ENCODE results near the gene KISS1R. TPM values are rescaled to one million over a fixed set of nuclear protein-coding genes. Genes with fewer than 3 reads are reported as not detected.

KISS1R gene
- total RNA-seq, 1 experiment from 2014 or later, result not detected

DNA sequence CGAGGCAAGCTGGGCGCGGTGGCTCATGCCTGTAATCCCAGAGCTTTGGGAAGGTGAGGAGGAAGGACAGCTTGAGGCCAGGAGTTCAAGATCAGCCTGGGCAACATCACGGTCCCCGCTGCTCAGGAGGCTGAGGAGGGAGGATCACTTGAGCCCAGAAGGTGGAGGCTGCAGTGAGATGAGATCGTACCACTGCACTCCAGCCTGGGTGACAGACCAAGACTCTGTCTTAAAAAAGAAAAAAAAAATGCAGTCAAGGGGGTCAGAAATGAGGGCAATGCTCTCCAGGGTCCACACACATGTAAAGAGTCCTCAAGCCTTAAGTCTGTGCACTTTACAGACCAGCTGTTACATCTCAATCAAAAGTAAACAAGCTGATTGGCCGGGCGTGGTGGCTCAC is 12.6 kb upstream of the KISS1R start:
- no peak for DNase-seq (ENCODE audit: unreplicated experiment)
- Mint-ChIP-seq H3K27me3 (ENCODE audit: insufficient read depth, unreplicated experiment) (no peaks in the 10 kb centered on the region), H3K4me3 (ENCODE audit: unreplicated experiment) (no peak overlapping the region), H3K4me1 (ENCODE audit: insufficient read depth, unreplicated experiment) (peaks cover 8% of the 10 kb centered on the region), H3K9me3 (ENCODE audit: unreplicated experiment) (no peaks in the 10 kb centered on the region), H3K27ac (ENCODE audit: low read depth, unreplicated experiment) (no peak overlapping the region), H3K36me3 (ENCODE audit: insufficient read depth, unreplicated experiment) (peaks cover 24% of the 10 kb centered on the region)
- POLR2A ChIA-PET, result interaction anchor here (0.7 to 1.2 kb wide), 4 partner anchors 10 to 54 kb away, joined by 3 to 5 read pairs (median 4); partner anchors contain the start of genes MED16 and RNU6-9
- CTCF ChIA-PET, result no interaction called here
- intact Hi-C loops (cut with micrococcal nuclease), result no loop called here
- TF ChIP-seq, protein P1, sequence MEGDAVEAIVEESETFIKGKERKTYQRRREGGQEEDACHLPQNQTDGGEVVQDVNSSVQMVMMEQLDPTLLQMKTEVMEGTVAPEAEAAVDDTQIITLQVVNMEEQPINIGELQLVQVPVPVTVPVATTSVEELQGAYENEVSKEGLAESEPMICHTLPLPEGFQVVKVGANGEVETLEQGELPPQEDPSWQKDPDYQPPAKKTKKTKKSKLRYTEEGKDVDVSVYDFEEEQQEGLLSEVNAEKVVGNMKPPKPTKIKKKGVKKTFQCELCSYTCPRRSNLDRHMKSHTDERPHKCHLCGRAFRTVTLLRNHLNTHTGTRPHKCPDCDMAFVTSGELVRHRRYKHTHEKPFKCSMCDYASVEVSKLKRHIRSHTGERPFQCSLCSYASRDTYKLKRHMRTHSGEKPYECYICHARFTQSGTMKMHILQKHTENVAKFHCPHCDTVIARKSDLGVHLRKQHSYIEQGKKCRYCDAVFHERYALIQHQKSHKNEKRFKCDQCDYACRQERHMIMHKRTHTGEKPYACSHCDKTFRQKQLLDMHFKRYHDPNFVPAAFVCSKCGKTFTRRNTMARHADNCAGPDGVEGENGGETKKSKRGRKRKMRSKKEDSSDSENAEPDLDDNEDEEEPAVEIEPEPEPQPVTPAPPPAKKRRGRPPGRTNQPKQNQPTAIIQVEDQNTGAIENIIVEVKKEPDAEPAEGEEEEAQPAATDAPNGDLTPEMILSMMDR (IDR thresholded peaks at IDR 0.05; ENCODE audit: unreplicated experiment), result no peak
- BruUV-seq (replicated peaks), result no TSS peak

DNA sequence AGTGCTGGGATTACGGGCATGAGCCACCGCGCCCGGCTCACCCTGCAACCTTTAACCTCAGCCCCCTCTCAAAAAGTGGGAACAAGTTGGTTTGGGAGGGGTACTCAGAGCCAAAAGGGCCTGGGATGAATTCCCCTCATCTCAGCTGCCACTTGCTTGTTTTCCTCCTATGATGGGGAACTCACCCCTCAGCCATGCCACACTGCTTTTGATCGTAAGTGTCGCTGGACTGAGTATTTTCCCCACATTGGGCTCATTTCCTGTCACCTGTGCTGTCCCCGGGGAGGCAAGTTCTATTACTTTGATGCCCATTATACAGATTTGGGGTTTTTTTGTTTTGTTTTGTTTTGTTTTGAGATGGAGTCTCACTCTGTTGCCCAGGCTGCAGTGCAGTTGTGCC is 10.7 kb upstream of the KISS1R start:
- H3K36me3 Mint-ChIP-seq (ENCODE audit: insufficient read depth, unreplicated experiment), result peaks cover 24% of the 10 kb centered on the region
- peaks cover 9% of the 10 kb centered on the region for H3K4me1 Mint-ChIP-seq (ENCODE audit: insufficient read depth, unreplicated experiment)
- DNase-seq (ENCODE audit: unreplicated experiment), result no peak
- H3K27ac Mint-ChIP-seq (ENCODE audit: low read depth, unreplicated experiment), result no peak overlapping the region
- no TSS peak for BruUV-seq (replicated peaks)
- ChIA-PET CTCF (interaction anchor here (0.8 kb wide), 1 partner anchor 11 kb away, joined by 3 read pairs; no protein-coding TSS in a partner anchor), POLR2A (no interaction called here)
- intact Hi-C loops (cut with micrococcal nuclease), result no loop called here
- no peak overlapping the region for H3K4me3 Mint-ChIP-seq (ENCODE audit: unreplicated experiment)
- TF ChIP-seq, protein P1 (IDR thresholded peaks at IDR 0.05; ENCODE audit: unreplicated experiment), result no peak
- no peaks in the 10 kb centered on the region for H3K27me3 Mint-ChIP-seq (ENCODE audit: insufficient read depth, unreplicated experiment)
- H3K9me3 Mint-ChIP-seq (ENCODE audit: unreplicated experiment), result no peaks in the 10 kb centered on the region

DNA sequence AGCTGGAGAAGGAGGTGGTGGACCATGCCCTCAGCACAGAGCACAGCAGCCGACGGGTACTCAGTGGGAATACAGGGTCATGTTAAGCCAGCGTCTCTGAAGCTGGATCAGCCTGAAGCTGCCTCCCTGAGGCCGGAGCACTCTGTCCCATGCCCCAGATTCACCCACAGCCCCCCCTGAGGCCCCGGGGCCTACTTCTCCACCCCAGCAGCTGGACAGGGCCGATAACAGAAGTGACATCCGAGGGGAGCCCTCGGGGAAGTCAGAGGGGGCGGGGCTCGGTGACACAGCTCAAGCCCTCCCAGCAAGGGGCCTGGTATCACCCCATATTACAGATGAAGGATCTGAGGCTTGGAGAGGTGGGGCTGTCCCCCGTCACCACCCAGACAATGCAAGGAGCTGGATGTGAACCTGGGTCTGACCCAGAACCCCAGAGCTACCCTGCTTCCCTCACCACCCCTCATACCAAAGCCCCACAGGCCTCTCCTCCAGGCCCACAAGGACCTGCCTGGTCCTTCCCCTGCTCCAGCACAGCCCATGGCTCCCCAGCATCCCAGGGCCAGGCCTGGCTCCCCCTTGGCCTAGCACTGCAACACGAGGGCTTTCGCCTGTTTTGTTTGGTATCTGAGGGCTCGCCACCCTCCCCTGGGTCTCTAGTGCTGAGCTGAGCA is 9.8 kb upstream of the KISS1R start:
- Mint-ChIP-seq H3K4me1 (ENCODE audit: insufficient read depth, unreplicated experiment) (peaks cover 9% of the 10 kb centered on the region), H3K27me3 (ENCODE audit: insufficient read depth, unreplicated experiment) (no peaks in the 10 kb centered on the region), H3K9me3 (ENCODE audit: unreplicated experiment) (no peaks in the 10 kb centered on the region), H3K27ac (ENCODE audit: low read depth, unreplicated experiment) (no peak overlapping the region), H3K4me3 (ENCODE audit: unreplicated experiment) (no peak overlapping the region), H3K36me3 (ENCODE audit: insufficient read depth, unreplicated experiment) (peaks cover 26% of the 10 kb centered on the region)
- no TSS peak for BruUV-seq (replicated peaks)
- DNase-seq (ENCODE audit: unreplicated experiment), result no peak
- intact Hi-C loops (cut with micrococcal nuclease), result no loop called here
- ChIA-PET POLR2A (interaction anchor here (3.3 kb wide), 1 partner anchor 14 kb away, joined by 14 read pairs; the partner anchor contains the start of genes MED16 and RNU6-9), CTCF (interaction anchor here (0.8 kb wide), 1 partner anchor 12 kb away, joined by 3 read pairs; no protein-coding TSS in a partner anchor)
- TF ChIP-seq, protein P1 (IDR thresholded peaks at IDR 0.05; ENCODE audit: unreplicated experiment), result no peak

DNA sequence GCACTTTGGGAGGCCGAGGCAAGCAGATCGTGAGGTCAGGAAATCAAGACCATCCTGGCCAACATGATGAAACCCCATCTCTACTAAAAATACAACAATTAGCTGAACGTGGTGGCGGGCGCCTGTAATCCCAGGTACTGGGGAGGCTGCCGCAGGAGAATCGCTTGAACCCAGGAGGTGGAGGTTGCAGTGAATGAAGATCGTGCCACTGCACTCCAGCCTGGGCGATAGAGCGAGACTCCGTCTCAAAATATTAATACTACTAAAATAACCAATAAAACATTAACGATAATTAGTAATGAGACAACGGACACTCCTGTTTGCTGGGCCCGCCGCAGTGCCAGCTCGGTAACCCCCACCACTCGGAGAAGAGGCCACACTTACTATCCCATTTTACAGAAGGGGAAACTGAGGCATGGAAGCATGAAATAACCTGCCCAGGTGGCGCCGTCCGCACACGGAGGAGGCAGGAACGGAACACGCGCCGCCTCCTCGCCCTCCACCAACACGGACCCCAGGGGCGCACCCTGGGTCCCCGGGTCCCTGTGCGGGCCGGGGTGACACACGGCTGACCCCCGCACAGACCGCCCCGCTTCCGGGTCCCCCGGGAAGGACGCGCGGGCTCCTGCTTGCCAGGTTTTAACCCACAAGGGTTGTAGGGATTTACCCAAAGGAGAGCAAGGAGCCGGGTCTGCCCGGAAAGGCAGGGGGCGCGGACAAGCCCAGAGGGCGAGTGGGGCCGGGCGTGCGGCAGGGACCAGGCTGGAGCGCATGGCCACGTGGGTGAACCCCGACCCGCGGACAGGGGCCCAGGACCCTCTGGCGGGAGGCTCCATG is 5.7 kb upstream of the KISS1R start:
- CTCF ChIA-PET, result no interaction called here
- H3K9me3 Mint-ChIP-seq (ENCODE audit: unreplicated experiment), result no peaks in the 10 kb centered on the region
- intact Hi-C loops (cut with micrococcal nuclease), result loop anchor here (5.0 kb wide), 1 partner anchor 39 kb away; no protein-coding TSS in a partner anchor
- TF ChIP-seq, protein P1 (IDR thresholded peaks at IDR 0.05; ENCODE audit: unreplicated experiment), result no peak
- no peak overlapping the region for H3K27ac Mint-ChIP-seq (ENCODE audit: low read depth, unreplicated experiment)
- peaks cover 9% of the 10 kb centered on the region for H3K4me1 Mint-ChIP-seq (ENCODE audit: insufficient read depth, unreplicated experiment)
- no TSS peak for BruUV-seq (replicated peaks)
- H3K27me3 Mint-ChIP-seq (ENCODE audit: insufficient read depth, unreplicated experiment), result no peaks in the 10 kb centered on the region
- H3K4me3 Mint-ChIP-seq (ENCODE audit: unreplicated experiment), result peak overlapping the region; percentile 71
- peaks cover 15% of the 10 kb centered on the region for H3K36me3 Mint-ChIP-seq (ENCODE audit: insufficient read depth, unreplicated experiment)
- DNase-seq (ENCODE audit: unreplicated experiment), result no peak
- POLR2A ChIA-PET, result interaction anchor here (0.6 to 0.7 kb wide), 2 partner anchors 34 to 115 kb away, joined by 3 read pairs; partner anchors contain the start of gene CNN2
